T-helper 1 cell treated with Interleukin-12 subunit alpha and Interleukin-12 subunit beta and Interleukin-4 antibody, amounts not matched to agents 30 μg/mL and 1 μg/mL, for 36 hours (primary cell): ENCODE data around the gene CCDC33.
A peak's percentile ranks its signal among the peaks of the same experiment; 100 is the strongest.

Source experiments
- H3K27ac Mint-ChIP-seq: one replicate; pipeline ENCODE4 v1.8.0; 2021; ENCODE audit warnings: mild to moderate bottlenecking, mixed read lengths
- H3K27me3 Mint-ChIP-seq: one replicate; pipeline ENCODE4 v1.8.0; 2021; ENCODE audit warnings: low read depth, mixed read lengths
- H3K36me3 Mint-ChIP-seq: one replicate; pipeline ENCODE4 v1.8.0; 2021; ENCODE audit warnings: low read depth, mixed read lengths
- H3K4me1 Mint-ChIP-seq: one replicate; pipeline ENCODE4 v1.8.0; 2021; ENCODE audit warnings: low read depth, mixed read lengths
- H3K4me3 Mint-ChIP-seq: one replicate; pipeline ENCODE4 v1.8.0; 2021; ENCODE audit warnings: mild to moderate bottlenecking, moderate library complexity, mixed read lengths
- H3K9me3 Mint-ChIP-seq: one replicate; pipeline ENCODE4 v1.8.0; 2021; ENCODE audit warnings: mixed read lengths

Gene CCDC33

GRCh38 chr15:74384881-74385643 is 148.9 kb downstream of the CCDC33 start:
- Mint-ChIP-seq H3K9me3 (no peaks in the 10 kb centered on the region), H3K36me3 (no peaks in the 10 kb centered on the region), H3K27me3 (no peaks in the 10 kb centered on the region), H3K27ac (peak overlapping the region; percentile 97), H3K4me1 (peaks cover 39% of the 10 kb centered on the region), H3K4me3 (peak overlapping the region; percentile 40)

- peaks cover 42% of the 10 kb centered on the region for H3K4me1 Mint-ChIP-seq
- H3K9me3 Mint-ChIP-seq: no peaks in the 10 kb centered on the region
- peak overlapping the region; percentile 97 for H3K27ac Mint-ChIP-seq
- no peaks in the 10 kb centered on the region for H3K36me3 Mint-ChIP-seq
- no peak overlapping the region for H3K4me3 Mint-ChIP-seq
- H3K27me3 Mint-ChIP-seq: no peaks in the 10 kb centered on the region
Observed at GRCh38 chr15:74385733-74386132, 149.6 kb downstream of the CCDC33 start.
